HEK293 (cell line): ENCODE data around the gene AMMECR1L.

Experiments used
- CTCF ChIA-PET: fragments of 350-600 bp; formaldehyde crosslinking; extraction: SDS; loops from one replicate; lab custom pipeline; 2021; ENCODE audit warnings: antibody characterized with exemption; lab: Yijun Ruan, JAX
- POLR2A ChIA-PET: fragments of 300-600 bp; formaldehyde crosslinking; extraction: SDS; loops from one replicate; lab custom pipeline; 2020; ENCODE audit warnings: antibody characterized with exemption, inconsistent platforms; lab: Yijun Ruan, JAX
- H3K27ac ChIP-seq: fragments of 200-500 bp; sonication (Bioruptor generic); 2 replicates; pipeline ENCODE4 v1.5.1; 2014; ENCODE audit warnings: low read depth, low read length, control low read depth, inconsistent platforms; ENCODE audit errors: extremely low read depth
- H3K36me3 ChIP-seq, 2 experiments: fragments of 200-500 bp in 1 of 2; sonication (Bioruptor generic) in 1 of 2; 1 replicate in 1 of 2; 2 replicates in 1 of 2; pipeline ENCODE4 v1.5.1; 2014 to 2017; ENCODE audit warnings: inconsistent platforms in 2 of 2, low read length in 2 of 2; ENCODE audit not compliant: control insufficient read depth in 2 of 2, insufficient read depth in 1 of 2
- H3K4me1 ChIP-seq: fragments of 200-500 bp; sonication (Bioruptor generic); 2 replicates; pipeline ENCODE4 v1.5.1; 2014; ENCODE audit warnings: mild to moderate bottlenecking, low read length, inconsistent platforms; ENCODE audit not compliant: control insufficient read depth, insufficient read depth
- H3K4me3 ChIP-seq: 2 replicates; pipeline ENCODE4 v1.5.1; 2011; ENCODE audit warnings: low read depth, mild to moderate bottlenecking, control low read depth, low read length, moderate library complexity
- H3K9me3 ChIP-seq: fragments of 200-500 bp; sonication (Bioruptor generic); 2 replicates; pipeline ENCODE4 v1.5.1; 2014; ENCODE audit warnings: low read depth, low read length, inconsistent platforms; ENCODE audit not compliant: control insufficient read depth, insufficient read depth
- BCL11B ChIP-seq: fragments of 450-650 bp; formaldehyde crosslinking; IDR thresholded peaks from 2 replicates; pipeline ENCODE4 v1.5.1; 2016; ENCODE audit warnings: low read depth, missing biosample characterization, missing genetic modification characterization
- GFI1B ChIP-seq: fragments of 450-650 bp; formaldehyde crosslinking; IDR thresholded peaks from 2 replicates; pipeline ENCODE4 v1.5.1; 2016; ENCODE audit warnings: missing biosample characterization, missing genetic modification characterization
- SP2 ChIP-seq: fragments of 450-650 bp; formaldehyde crosslinking; IDR thresholded peaks from 2 replicates; pipeline ENCODE4 v1.5.1; 2016; ENCODE audit warnings: missing biosample characterization, missing genetic modification characterization
- ZBTB1 ChIP-seq: fragments of 450-650 bp; formaldehyde crosslinking; IDR thresholded peaks from 2 replicates; pipeline ENCODE4 v1.5.1; 2016; ENCODE audit warnings: missing biosample characterization, missing genetic modification characterization
- ZBTB7A ChIP-seq: fragments of 450-650 bp; formaldehyde crosslinking; IDR thresholded peaks from 2 replicates; pipeline ENCODE4 v1.5.1; 2016; ENCODE audit warnings: low read depth, missing biosample characterization, missing genetic modification characterization
- ZNF18 ChIP-seq: fragments of 450-650 bp; formaldehyde crosslinking; IDR thresholded peaks from 2 replicates; pipeline ENCODE4 v1.5.1; 2016; ENCODE audit warnings: missing biosample characterization, missing genetic modification characterization
- ZNF324 ChIP-seq: fragments of 450-650 bp; formaldehyde crosslinking; IDR thresholded peaks from 2 replicates; pipeline ENCODE4 v1.5.1; 2016; ENCODE audit warnings: missing biosample characterization, missing genetic modification characterization
- ZNF362 ChIP-seq: fragments of 450-650 bp; formaldehyde crosslinking; IDR thresholded peaks from 2 replicates; pipeline ENCODE4 v1.5.1; 2016; ENCODE audit warnings: missing biosample characterization, missing genetic modification characterization
- ZNF37A ChIP-seq: fragments of 450-650 bp; IDR thresholded peaks from 2 replicates; pipeline ENCODE4 v1.5.1; 2018; ENCODE audit warnings: missing biosample characterization, missing genetic modification characterization
- ZNF433 ChIP-seq: fragments of 450-650 bp; formaldehyde crosslinking; IDR thresholded peaks from 2 replicates; pipeline ENCODE4 v1.5.1; 2016; ENCODE audit warnings: missing biosample characterization, missing genetic modification characterization, low read depth
- ZNF529 ChIP-seq: fragments of 450-650 bp; formaldehyde crosslinking; IDR thresholded peaks from 2 replicates; pipeline ENCODE4 v1.5.1; 2017; ENCODE audit warnings: missing genetic modification characterization, missing biosample characterization; ENCODE audit not compliant: insufficient replicate concordance
- ZNF561 ChIP-seq: fragments of 450-650 bp; IDR thresholded peaks from 2 replicates; pipeline ENCODE4 v1.5.1; 2018; ENCODE audit warnings: missing biosample characterization, missing genetic modification characterization, borderline replicate concordance
- ZNF596 ChIP-seq: fragments of 450-650 bp; IDR thresholded peaks from 2 replicates; pipeline ENCODE4 v1.5.0; 2018; ENCODE audit warnings: missing biosample characterization, mild to moderate bottlenecking, missing genetic modification characterization, moderate library complexity
- ZNF600 ChIP-seq: fragments of 450-650 bp; formaldehyde crosslinking; IDR thresholded peaks from 2 replicates; pipeline ENCODE4 v1.5.1; 2016; ENCODE audit warnings: missing biosample characterization, missing genetic modification characterization
- ZNF621 ChIP-seq: fragments of 450-650 bp; formaldehyde crosslinking; IDR thresholded peaks from 2 replicates; pipeline ENCODE4 v1.5.1; 2017; ENCODE audit warnings: missing biosample characterization, missing genetic modification characterization
- ZNF654 ChIP-seq: fragments of 450-650 bp; formaldehyde crosslinking; IDR thresholded peaks from 2 replicates; pipeline ENCODE4 v1.5.1; 2016; ENCODE audit warnings: low read depth, missing biosample characterization, missing genetic modification characterization
- ZNF677 ChIP-seq: fragments of 450-650 bp; IDR thresholded peaks from 2 replicates; pipeline ENCODE4 v1.5.0; 2018; ENCODE audit warnings: missing biosample characterization, mild to moderate bottlenecking, missing genetic modification characterization, moderate library complexity
- ZNF76 ChIP-seq: fragments of 450-650 bp; formaldehyde crosslinking; IDR thresholded peaks from 2 replicates; pipeline ENCODE4; 2016; ENCODE audit warnings: low read depth, missing biosample characterization, missing genetic modification characterization, borderline replicate concordance
- ZNF768 ChIP-seq: fragments of 450-650 bp; formaldehyde crosslinking; IDR thresholded peaks from 2 replicates; pipeline ENCODE4 v1.5.1; 2018; ENCODE audit warnings: missing biosample characterization, mild to moderate bottlenecking, missing genetic modification characterization
- ZNF792 ChIP-seq: fragments of 450-650 bp; formaldehyde crosslinking; IDR thresholded peaks from 2 replicates; pipeline ENCODE4 v1.5.1; 2016; ENCODE audit warnings: missing biosample characterization, missing genetic modification characterization
- ZSCAN4 ChIP-seq: fragments of 450-650 bp; formaldehyde crosslinking; IDR thresholded peaks from 2 replicates; pipeline ENCODE4 v1.5.1; 2017; ENCODE audit warnings: missing biosample characterization, missing genetic modification characterization
- ZSCAN5A ChIP-seq: fragments of 450-650 bp; formaldehyde crosslinking; IDR thresholded peaks from 2 replicates; pipeline ENCODE4 v1.5.1; 2016; ENCODE audit warnings: missing biosample characterization, missing genetic modification characterization
- TF ChIP-seq, protein P1 (sequence below): fragments of 450-650 bp; formaldehyde crosslinking; IDR thresholded peaks from 2 replicates; pipeline ENCODE4 v1.5.1; 2016; ENCODE audit warnings: missing biosample characterization, missing genetic modification characterization

The AMMECR1L gene

DNA sequence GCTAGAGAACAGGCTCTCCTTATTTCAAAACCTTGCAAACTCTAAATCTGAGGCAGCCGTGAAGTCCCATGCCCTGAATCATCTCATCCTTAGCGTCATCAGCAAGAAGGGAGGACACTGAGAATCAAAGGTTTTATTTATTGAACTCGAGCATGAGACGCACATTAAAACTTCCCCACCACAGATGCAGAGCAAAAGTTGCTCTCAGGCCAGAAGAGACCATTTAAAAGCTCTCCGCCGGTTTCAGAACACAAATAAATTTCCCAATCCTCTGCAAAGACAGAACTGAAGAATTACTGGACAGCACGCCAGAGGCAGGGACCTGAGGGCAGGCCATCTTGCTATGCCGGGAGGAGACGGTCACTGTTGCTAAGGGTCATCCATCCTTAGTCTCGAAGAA is 1.3 kb downstream of the AMMECR1L start (continued):
- TF ChIP-seq, protein P1, sequence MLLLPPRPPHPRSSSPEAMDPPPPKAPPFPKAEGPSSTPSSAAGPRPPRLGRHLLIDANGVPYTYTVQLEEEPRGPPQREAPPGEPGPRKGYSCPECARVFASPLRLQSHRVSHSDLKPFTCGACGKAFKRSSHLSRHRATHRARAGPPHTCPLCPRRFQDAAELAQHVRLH (tag by site-specific recombination) = no peak
- no peak for TF ChIP-seq ZNF37A (tag by site-specific recombination)
- TF ChIP-seq ZNF529 (tag by site-specific recombination) = no peak
- no peak for TF ChIP-seq ZNF324 (tag by site-specific recombination)
- TF ChIP-seq ZBTB7A (tag by site-specific recombination) = no peak
- TF ChIP-seq ZNF596 (tag by site-specific recombination) = no peak
- no peak for TF ChIP-seq ZSCAN5A (tag by site-specific recombination)

DNA sequence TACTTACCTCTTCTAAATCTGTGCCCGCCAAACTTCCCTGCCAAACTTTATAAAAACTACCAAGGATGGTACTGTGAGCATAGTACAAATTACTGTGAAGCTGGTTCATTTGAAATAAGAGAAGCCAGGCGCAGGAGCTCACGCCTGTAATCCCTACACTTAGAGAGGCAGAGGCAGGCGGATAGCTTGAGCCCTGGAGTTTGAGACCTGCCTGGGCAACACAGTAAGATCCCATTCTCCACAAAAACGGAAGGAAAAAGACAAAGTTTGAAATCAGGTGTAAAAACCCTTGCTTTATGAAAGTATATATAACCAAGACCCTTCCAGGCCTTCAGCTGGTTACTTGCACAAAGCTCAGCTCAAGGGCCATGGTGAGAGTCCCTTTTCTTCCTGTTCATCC is 5.9 kb downstream of the AMMECR1L start:
- TF ChIP-seq ZNF600 (tag by site-specific recombination) (no peak), ZNF433 (no peak), ZNF677 (tag by site-specific recombination) (no peak), ZNF18 (tag by site-specific recombination) (no peak), ZSCAN5A (tag by site-specific recombination) (no peak), ZNF362 (no peak), ZNF768 (no peak), ZNF76 (tag by site-specific recombination) (no peak), BCL11B (tag by site-specific recombination) (no peak), SP2 (tag by site-specific recombination) (no peak), ZBTB1 (tag by site-specific recombination) (no peak), GFI1B (tag by site-specific recombination) (no peak), ZNF561 (tag by site-specific recombination) (no peak), ZNF654 (tag by site-specific recombination) (no peak), ZNF621 (no peak), ZSCAN4 (tag by site-specific recombination) (no peak), ZNF792 (no peak)
- ChIA-PET CTCF (no interaction called here), POLR2A (no interaction called here)

More for the DNA sequence above, 5.9 kb downstream of the AMMECR1L start:
- Histone ChIP-seq H3K4me3 (no peak overlapping the region), H3K27ac (no peak overlapping the region), H3K36me3 (peaks cover 20 to 55% of the 10 kb centered on the region in 2 experiments), H3K4me1 (peaks cover 4% of the 10 kb centered on the region; the same call in 1 of the 2 replicates), H3K9me3 (no peaks in the 10 kb centered on the region)
